ENCODE results near the gene LRMDA.
A peak's percentile ranks its signal among the peaks of the same experiment; 100 is the strongest.

The LRMDA gene

GRCh38 chr10:75650648-75651047, 219.2 kb downstream of the LRMDA start:
- TF ChIP-seq, protein P1, sequence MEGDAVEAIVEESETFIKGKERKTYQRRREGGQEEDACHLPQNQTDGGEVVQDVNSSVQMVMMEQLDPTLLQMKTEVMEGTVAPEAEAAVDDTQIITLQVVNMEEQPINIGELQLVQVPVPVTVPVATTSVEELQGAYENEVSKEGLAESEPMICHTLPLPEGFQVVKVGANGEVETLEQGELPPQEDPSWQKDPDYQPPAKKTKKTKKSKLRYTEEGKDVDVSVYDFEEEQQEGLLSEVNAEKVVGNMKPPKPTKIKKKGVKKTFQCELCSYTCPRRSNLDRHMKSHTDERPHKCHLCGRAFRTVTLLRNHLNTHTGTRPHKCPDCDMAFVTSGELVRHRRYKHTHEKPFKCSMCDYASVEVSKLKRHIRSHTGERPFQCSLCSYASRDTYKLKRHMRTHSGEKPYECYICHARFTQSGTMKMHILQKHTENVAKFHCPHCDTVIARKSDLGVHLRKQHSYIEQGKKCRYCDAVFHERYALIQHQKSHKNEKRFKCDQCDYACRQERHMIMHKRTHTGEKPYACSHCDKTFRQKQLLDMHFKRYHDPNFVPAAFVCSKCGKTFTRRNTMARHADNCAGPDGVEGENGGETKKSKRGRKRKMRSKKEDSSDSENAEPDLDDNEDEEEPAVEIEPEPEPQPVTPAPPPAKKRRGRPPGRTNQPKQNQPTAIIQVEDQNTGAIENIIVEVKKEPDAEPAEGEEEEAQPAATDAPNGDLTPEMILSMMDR (IDR thresholded peaks at IDR 0.05; ENCODE audit: control insufficient read depth, extremely low read depth, insufficient read depth): no peak
- H3K4me3 ChIP-seq (ENCODE audit: low read depth, low read length): no peak overlapping the region
- DNase-seq (ENCODE audit: low read depth): no peak

DNA sequence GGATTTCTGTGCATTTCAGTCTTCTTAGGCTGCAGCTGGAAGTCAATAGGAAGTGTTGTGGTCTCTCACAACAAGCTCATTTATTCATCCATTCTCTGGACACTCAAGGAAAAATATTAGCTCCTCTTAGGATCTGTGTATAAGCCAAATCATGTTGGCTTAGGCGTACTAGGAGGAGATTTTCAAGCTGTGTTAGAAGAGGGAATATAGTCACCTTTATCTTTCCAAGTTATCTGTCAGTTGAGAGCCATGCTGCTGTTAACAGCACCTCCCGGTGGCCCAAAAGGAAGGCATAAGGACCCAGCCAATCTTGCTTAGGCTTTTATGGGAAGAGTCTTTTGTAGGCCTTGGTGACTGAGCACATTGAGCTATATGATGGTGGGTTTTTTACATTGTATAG, 220.0 kb downstream of the LRMDA start:
- H3K4me3 ChIP-seq (ENCODE audit: low read depth, low read length): no peak overlapping the region
- DNase-seq (ENCODE audit: low read depth): no peak
- TF ChIP-seq, protein P1 (IDR thresholded peaks at IDR 0.05; ENCODE audit: control insufficient read depth, extremely low read depth, insufficient read depth): peak; percentile 16; the same call in 1 of the 2 replicates

DNA sequence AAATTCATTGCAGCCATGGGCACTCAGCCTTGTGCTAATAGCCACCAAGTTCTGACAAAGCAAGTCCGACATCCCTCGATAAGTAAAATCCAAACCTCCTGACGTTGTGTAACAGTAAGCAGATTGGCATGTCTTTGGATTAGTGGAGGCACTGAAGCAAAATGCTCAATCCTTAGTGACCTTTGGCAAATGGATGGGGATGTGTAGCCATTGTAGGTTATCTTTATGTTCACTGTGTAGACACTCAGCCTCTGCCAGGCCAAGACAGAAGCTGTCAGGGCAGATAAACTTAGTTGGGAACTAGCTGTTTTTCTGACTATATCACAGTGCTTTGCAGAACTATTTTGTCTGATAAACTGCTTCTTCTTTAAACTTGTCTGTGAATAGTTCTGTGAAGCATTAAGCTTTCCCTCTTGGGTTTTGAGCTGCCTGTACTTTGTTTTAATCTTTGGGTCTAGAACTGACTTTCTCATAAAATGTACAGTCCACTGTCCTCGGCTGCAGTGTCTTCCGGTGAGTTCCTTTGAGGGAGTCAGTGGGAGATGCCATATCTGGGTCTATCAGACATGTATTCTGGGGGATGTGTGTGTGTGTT, 220.8 kb downstream of the LRMDA start:
- DNase-seq (ENCODE audit: low read depth): no peak
- H3K4me3 ChIP-seq (ENCODE audit: low read depth, low read length): no peak overlapping the region
- TF ChIP-seq, protein P1 (IDR thresholded peaks at IDR 0.05; ENCODE audit: control insufficient read depth, extremely low read depth, insufficient read depth): no peak

DNA sequence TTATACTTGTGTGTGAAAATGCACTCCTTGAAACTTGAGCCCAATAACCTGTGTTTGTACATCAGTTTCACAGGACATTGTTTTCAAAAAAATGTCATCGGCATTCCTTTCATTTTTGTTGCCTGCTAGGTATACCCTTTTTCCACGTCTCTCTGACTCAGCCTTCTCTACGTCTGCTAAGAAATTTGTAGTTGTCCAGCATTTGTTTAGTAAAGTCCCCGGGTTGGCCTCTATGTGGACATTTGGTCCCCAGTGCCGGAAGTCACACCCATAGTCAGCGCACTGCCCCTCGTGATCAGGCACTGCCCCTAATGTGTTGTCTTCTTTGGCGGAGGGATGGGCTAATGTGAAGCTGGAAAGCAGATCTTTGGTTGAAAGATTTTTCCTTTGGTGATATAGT, 222.3 kb downstream of the LRMDA start:
- no peak overlapping the region for H3K4me3 ChIP-seq (ENCODE audit: low read depth, low read length)
- TF ChIP-seq, protein P1 (IDR thresholded peaks at IDR 0.05; ENCODE audit: control insufficient read depth, extremely low read depth, insufficient read depth): no peak
- DNase-seq (ENCODE audit: low read depth): no peak

- DNase-seq (ENCODE audit: low read depth): no peak
- TF ChIP-seq, protein P1 (IDR thresholded peaks at IDR 0.05; ENCODE audit: control insufficient read depth, extremely low read depth, insufficient read depth): no peak
These were observed 222.8 kb downstream of the LRMDA start for GRCh38 chr10:75654171-75654771.

DNA sequence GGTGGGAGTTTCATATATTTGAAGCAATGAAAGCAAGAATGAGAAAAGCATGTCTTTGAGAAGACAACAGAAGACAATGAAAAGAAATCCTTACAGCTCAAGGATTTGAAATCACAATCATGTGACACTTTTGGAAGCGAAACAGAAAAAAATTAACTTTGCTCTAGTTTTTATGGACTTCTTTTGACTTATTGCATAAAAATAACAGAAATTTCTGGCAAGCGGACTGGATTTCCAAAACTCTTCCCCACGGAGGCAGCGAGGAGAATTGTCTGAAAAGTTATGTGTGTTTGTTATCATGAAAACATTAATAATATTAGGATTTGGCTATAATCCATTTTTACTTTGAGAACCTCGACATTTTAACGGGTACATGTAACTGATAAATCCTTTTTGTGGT, 223.3 kb downstream of the LRMDA start:
- DNase-seq (ENCODE audit: low read depth): no peak
- no peak overlapping the region for H3K4me3 ChIP-seq (ENCODE audit: low read depth, low read length)
- TF ChIP-seq, protein P1 (IDR thresholded peaks at IDR 0.05; ENCODE audit: control insufficient read depth, extremely low read depth, insufficient read depth): no peak

More at GRCh38 chr10:75654171-75654771, 222.8 kb downstream of the LRMDA start:
- no peak overlapping the region for H3K4me3 ChIP-seq (ENCODE audit: low read depth, low read length)

All from LNCaP clone FGC (cell line).